Loucy (cell line): ENCODE data around the gene UVSSA.

ENCODE experiments used
- H2AFZ ChIP-seq: fragments of 200-600 bp; sonication (generic); 2 replicates; pipeline ENCODE4 v1.6.0; 2016; ENCODE audit warnings: antibody characterized with exemption, mild to moderate bottlenecking, low read length, moderate library complexity
- H3F3A ChIP-seq: fragments of 200-600 bp; 2 replicates; pipeline ENCODE4 v1.6.0; 2016; ENCODE audit warnings: antibody characterized with exemption, low read depth, mild to moderate bottlenecking
- H3K27me3 ChIP-seq: fragments of 200-600 bp; sonication (generic); 2 replicates; pipeline ENCODE4 v1.6.1; 2014; ENCODE audit warnings: low read length, mild to moderate bottlenecking; ENCODE audit not compliant: insufficient read depth, poor library complexity, severe bottlenecking
- H3K36me3 ChIP-seq: fragments of 200-600 bp; sonication (generic); 2 replicates; pipeline ENCODE4 v1.6.1; 2016; ENCODE audit warnings: low read length; ENCODE audit not compliant: insufficient read depth
- H3K4me1 ChIP-seq: fragments of 200-600 bp; sonication (generic); 2 replicates; pipeline ENCODE4 v1.5.1; 2014; ENCODE audit warnings: low read length, mild to moderate bottlenecking; ENCODE audit not compliant: insufficient read depth, poor library complexity, severe bottlenecking
- H3K4me2 ChIP-seq: fragments of 200-600 bp; sonication (generic); 2 replicates; pipeline ENCODE4 v1.6.0; 2014; ENCODE audit warnings: antibody characterized with exemption, low read length, low read depth, mild to moderate bottlenecking; ENCODE audit not compliant: poor library complexity, severe bottlenecking
- H3K4me3 ChIP-seq: fragments of 200-600 bp; sonication (generic); 2 replicates; pipeline ENCODE4 v1.5.1; 2014; ENCODE audit warnings: low read length, mild to moderate bottlenecking, mixed read lengths; ENCODE audit not compliant: poor library complexity, severe bottlenecking
- H3K79me2 ChIP-seq: fragments of 200-600 bp; sonication (generic); 2 replicates; pipeline ENCODE4 v1.6.1; 2014; ENCODE audit warnings: low read length; ENCODE audit not compliant: insufficient read depth
- H3K9ac ChIP-seq: fragments of 200-600 bp; sonication (generic); 2 replicates; pipeline ENCODE4 v1.6.0; 2014; ENCODE audit warnings: mild to moderate bottlenecking, low read depth, low read length, moderate library complexity; ENCODE audit not compliant: poor library complexity, severe bottlenecking
- H3K9me2 ChIP-seq: fragments of 200-600 bp; sonication (generic); replicated peaks from 2 replicates; pipeline ENCODE4 v1.6.1; 2016; ENCODE audit warnings: low read depth, low read length, mixed read lengths
- H3K9me3 ChIP-seq: fragments of 200-600 bp; sonication (generic); 2 replicates; pipeline ENCODE4 v1.6.1; 2014; ENCODE audit warnings: mild to moderate bottlenecking, antibody characterized with exemption, low read length, low read depth; ENCODE audit not compliant: insufficient read depth
- H4K20me1 ChIP-seq: fragments of 200-600 bp; sonication (generic); 2 replicates; pipeline ENCODE4 v1.6.0; 2014; ENCODE audit warnings: antibody characterized with exemption, low read length, mild to moderate bottlenecking; ENCODE audit not compliant: insufficient read depth, poor library complexity, severe bottlenecking
- CTCF ChIP-seq: fragments of 200-600 bp; sonication (generic); conservative IDR thresholded peaks from 2 replicates; pipeline ENCODE4 v1.5.1; 2014; ENCODE audit warnings: mild to moderate bottlenecking, antibody characterized with exemption, low read length
- EZH2phosphoT487 ChIP-seq: fragments of 200-600 bp; IDR thresholded peaks from 2 replicates; pipeline ENCODE4 v1.6.1; 2018; ENCODE audit warnings: antibody characterized with exemption, mild to moderate bottlenecking, moderate library complexity, borderline replicate concordance

The UVSSA gene

GRCh38 chr4:1336088-1336491 is 10.9 kb upstream of the UVSSA start:
- Histone ChIP-seq H3K9ac (no peak overlapping the region), H4K20me1 (no peaks in the 10 kb centered on the region), H3K4me1 (no peaks in the 10 kb centered on the region), H3K4me3 (no peak overlapping the region), H3K36me3 (peaks cover 75% of the 10 kb centered on the region; the same call in 1 of the 2 replicates), H2AFZ (no peak overlapping the region), H3K79me2 (no peaks in the 10 kb centered on the region), H3K9me3 (no peaks in the 10 kb centered on the region), H3K9me2 (no peaks in the 10 kb centered on the region), H3K4me2 (no peak overlapping the region), H3K27me3 (no peaks in the 10 kb centered on the region), H3F3A (no peaks in the 10 kb centered on the region)
- TF ChIP-seq EZH2phosphoT487 (no peak), CTCF (no peak)

GRCh38 chr4:1337376-1337831 is 9.6 kb upstream of the UVSSA start:
- Histone ChIP-seq H3K4me3 (no peak overlapping the region), H3K9me2 (no peaks in the 10 kb centered on the region), H4K20me1 (no peaks in the 10 kb centered on the region), H3K79me2 (no peaks in the 10 kb centered on the region), H3K9ac (no peak overlapping the region), H3K9me3 (no peaks in the 10 kb centered on the region), H3F3A (no peaks in the 10 kb centered on the region), H3K4me2 (no peak overlapping the region), H3K27me3 (no peaks in the 10 kb centered on the region), H2AFZ (no peak overlapping the region), H3K4me1 (no peaks in the 10 kb centered on the region), H3K36me3 (peaks cover 75% of the 10 kb centered on the region; the same call in 1 of the 2 replicates)
- TF ChIP-seq EZH2phosphoT487 (no peak), CTCF (no peak)

- H3K4me2 ChIP-seq, result no peak overlapping the region
- no peaks in the 10 kb centered on the region for H4K20me1 ChIP-seq
- H3K9ac ChIP-seq, result no peak overlapping the region
These were observed 8.9 kb upstream of the UVSSA start for GRCh38 chr4:1337951-1338751.

More at GRCh38 chr4:1337951-1338751, 8.9 kb upstream of the UVSSA start:
- Histone ChIP-seq H3K79me2 (no peaks in the 10 kb centered on the region), H3K27me3 (no peaks in the 10 kb centered on the region), H3K36me3 (peaks cover 69% of the 10 kb centered on the region; the same call in 1 of the 2 replicates), H3K9me3 (no peaks in the 10 kb centered on the region), H3F3A (no peaks in the 10 kb centered on the region), H3K4me1 (no peaks in the 10 kb centered on the region), H2AFZ (no peak overlapping the region), H3K9me2 (no peaks in the 10 kb centered on the region), H3K4me3 (no peak overlapping the region)
- no peak for TF ChIP-seq CTCF
- TF ChIP-seq EZH2phosphoT487, result no peak
